GM18867 (cell line): ENCODE data around the gene PPP4C.
"Not testable (repeated sequence)": the region's sequence is repeated elsewhere in the genome, so short reads cannot be mapped to it uniquely, and the experiment has no call there.

Source experiments
- ATAC-seq: cut with Tn5 transposase; IDR thresholded peaks from one replicate; pipeline ENCODE4 v1.9.1; 2021; ENCODE audit warnings: mild to moderate bottlenecking, moderate library complexity; ENCODE audit not compliant: unreplicated experiment

Gene PPP4C

GRCh38 chr16:30122604-30123160 is 46.9 kb downstream of the PPP4C start:
- peak; percentile 5 for ATAC-seq

GRCh38 chr16:30124985-30125379 is 49.2 kb downstream of the PPP4C start:
- no peak for ATAC-seq

- not testable (repeated sequence) for ATAC-seq
Observed at GRCh38 chr16:30125690-30126089, 49.9 kb downstream of the PPP4C start.

GRCh38 chr16:30127993-30128392 is 52.2 kb downstream of the PPP4C start:
- ATAC-seq = no peak

GRCh38 chr16:30131869-30132475 is 56.2 kb downstream of the PPP4C start:
- ATAC-seq = no peak

- ATAC-seq = no peak
Observed at GRCh38 chr16:30132591-30132990, 56.8 kb downstream of the PPP4C start.
